Endodermal cell (in vitro differentiated cells): ENCODE data around the gene AUTS2. TPM values are rescaled to one million over a fixed set of nuclear protein-coding genes. Genes with fewer than 3 reads are reported as not detected.

Experiments
- DNase-seq: peaks from one replicate; pipeline ENCODE4 v3.0.0-alpha.2; 2017
- H3K27ac ChIP-seq: 2 replicates; pipeline ENCODE4 v1.5.1; 2013; ENCODE audit warnings: mild to moderate bottlenecking, low read depth, low read length, moderate library complexity
- H3K27me3 ChIP-seq: 2 replicates; pipeline ENCODE4 v1.6.1; 2013; ENCODE audit warnings: mild to moderate bottlenecking, low read length, moderate library complexity; ENCODE audit not compliant: insufficient read depth, control insufficient read depth, poor library complexity, severe bottlenecking
- H3K36me3 ChIP-seq: 2 replicates; pipeline ENCODE4 v1.7.0; 2013; ENCODE audit warnings: mild to moderate bottlenecking, low read length, moderate library complexity; ENCODE audit not compliant: control insufficient read depth, insufficient read depth
- H3K4me1 ChIP-seq: one replicate; pipeline ENCODE4 v1.7.0; 2013; ENCODE audit warnings: low read length; ENCODE audit not compliant: control insufficient read depth, insufficient read depth
- H3K4me3 ChIP-seq: 2 replicates; pipeline ENCODE4 v1.5.1; 2013; ENCODE audit warnings: mild to moderate bottlenecking, low read length, moderate library complexity
- H3K9ac ChIP-seq: 2 replicates; pipeline ENCODE4 v1.6.1; 2013; ENCODE audit warnings: mild to moderate bottlenecking, low read length, moderate library complexity; ENCODE audit not compliant: poor library complexity, severe bottlenecking; ENCODE audit errors: extremely low read depth
- H3K9me3 ChIP-seq: 2 replicates; pipeline ENCODE4 v1.6.1; 2013; ENCODE audit warnings: mild to moderate bottlenecking, low read length, moderate library complexity; ENCODE audit not compliant: control insufficient read depth
- H3K27ac Mint-ChIP-seq: 2 replicates; pipeline ENCODE4 v1.8.0; 2020; ENCODE audit warnings: mixed read lengths
- H3K27me3 Mint-ChIP-seq: 2 replicates; pipeline ENCODE4 v1.8.0; 2021; ENCODE audit warnings: mild to moderate bottlenecking, mixed read lengths; ENCODE audit not compliant: insufficient read depth
- H3K36me3 Mint-ChIP-seq: 2 replicates; pipeline ENCODE4 v1.8.0; 2020; ENCODE audit warnings: low read depth, mixed read lengths
- H3K4me1 Mint-ChIP-seq: 2 replicates; pipeline ENCODE4 v1.8.0; 2020; ENCODE audit warnings: mixed read lengths
- H3K4me3 Mint-ChIP-seq: 2 replicates; pipeline ENCODE4 v1.8.0; 2020; ENCODE audit warnings: mild to moderate bottlenecking, moderate library complexity, mixed read lengths
- H3K9me3 Mint-ChIP-seq: 2 replicates; pipeline ENCODE4 v1.8.0; 2020; ENCODE audit warnings: mild to moderate bottlenecking, mixed read lengths
- WGBS, 2 experiments: methylation state at CpG; one replicate each; pipeline versions ENCODE4 v1.1.5 to v1.1.7; 2013; ENCODE audit warnings: missing lambda C conversion rate in 2 of 2, mixed read lengths in 1 of 2; ENCODE audit not compliant: insufficient coverage in 1 of 2, insufficient read length in 1 of 2; 5-methylcytosine and 5-hydroxymethylcytosine counted together
- total RNA-seq, 2 donors: library from RNA; stranded (reverse); fragmentation: NEBNext Ultra II Directional in 1 of 2; extraction: Animal tissue kit (Norgen Biotek cat#: 25700) in 1 of 2; gene quantifications; 2 replicates in 1 of 2; 3 replicates in 1 of 2; pipeline ENCODE4 v1.2.1, GENCODE V29; 2021
- TF ChIP-seq, protein P1 (sequence below): fragments of 200-600 bp; sonication (generic); conservative IDR thresholded peaks from 2 replicates; pipeline ENCODE4 v1.5.0; 2021; ENCODE audit warnings: antibody characterized with exemption, mild to moderate bottlenecking

AUTS2 gene
- total RNA-seq, 2 donors from 2014 or later: 76.8 to 106 TPM

DNA sequence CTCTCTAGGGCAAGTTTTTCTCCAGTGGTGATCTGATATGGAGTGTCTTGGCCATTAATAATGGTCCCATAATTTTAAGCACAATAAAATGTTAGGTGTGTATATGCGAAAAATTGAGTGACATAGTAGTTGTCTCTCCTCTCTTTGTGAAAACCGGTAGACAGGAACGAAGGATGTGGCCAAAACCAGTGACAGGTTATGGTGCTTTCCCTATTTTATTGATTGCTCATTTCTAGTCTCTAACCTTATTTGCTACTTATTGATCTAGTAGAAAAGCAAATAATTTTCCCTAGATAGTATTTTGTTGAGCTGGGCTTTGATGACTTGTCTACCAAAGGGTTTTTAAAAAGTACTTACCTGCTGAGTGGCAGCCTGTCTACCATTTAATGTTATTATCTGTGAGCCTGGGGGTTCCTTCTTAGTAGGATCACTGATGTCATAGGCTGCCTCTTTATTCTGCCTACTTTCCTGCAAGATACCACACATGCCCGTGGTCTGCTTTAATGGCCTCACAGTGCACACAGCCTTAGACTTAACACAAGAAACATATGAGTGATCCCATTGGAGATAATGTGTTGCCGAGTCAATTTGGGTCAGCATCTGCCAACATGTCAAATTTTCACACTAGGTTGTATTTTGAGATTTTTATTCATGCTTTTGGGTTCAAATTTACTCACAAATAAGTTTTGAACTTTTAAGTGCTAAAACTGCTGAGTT, 100.0 kb downstream of the AUTS2 start:
- DNase-seq: no peak
- TF ChIP-seq, protein P1, sequence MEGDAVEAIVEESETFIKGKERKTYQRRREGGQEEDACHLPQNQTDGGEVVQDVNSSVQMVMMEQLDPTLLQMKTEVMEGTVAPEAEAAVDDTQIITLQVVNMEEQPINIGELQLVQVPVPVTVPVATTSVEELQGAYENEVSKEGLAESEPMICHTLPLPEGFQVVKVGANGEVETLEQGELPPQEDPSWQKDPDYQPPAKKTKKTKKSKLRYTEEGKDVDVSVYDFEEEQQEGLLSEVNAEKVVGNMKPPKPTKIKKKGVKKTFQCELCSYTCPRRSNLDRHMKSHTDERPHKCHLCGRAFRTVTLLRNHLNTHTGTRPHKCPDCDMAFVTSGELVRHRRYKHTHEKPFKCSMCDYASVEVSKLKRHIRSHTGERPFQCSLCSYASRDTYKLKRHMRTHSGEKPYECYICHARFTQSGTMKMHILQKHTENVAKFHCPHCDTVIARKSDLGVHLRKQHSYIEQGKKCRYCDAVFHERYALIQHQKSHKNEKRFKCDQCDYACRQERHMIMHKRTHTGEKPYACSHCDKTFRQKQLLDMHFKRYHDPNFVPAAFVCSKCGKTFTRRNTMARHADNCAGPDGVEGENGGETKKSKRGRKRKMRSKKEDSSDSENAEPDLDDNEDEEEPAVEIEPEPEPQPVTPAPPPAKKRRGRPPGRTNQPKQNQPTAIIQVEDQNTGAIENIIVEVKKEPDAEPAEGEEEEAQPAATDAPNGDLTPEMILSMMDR: no peak
- Mint-ChIP-seq H3K4me3 (no peak overlapping the region), H3K36me3 (no peaks in the 10 kb centered on the region), H3K9me3 (no peaks in the 10 kb centered on the region), H3K4me1 (peaks cover 66% of the 10 kb centered on the region), H3K27ac (no peak overlapping the region), H3K27me3 (no peaks in the 10 kb centered on the region)
- Histone ChIP-seq H3K9ac (no peak overlapping the region), H3K9me3 (no peaks in the 10 kb centered on the region), H3K36me3 (no peaks in the 10 kb centered on the region), H3K27me3 (no peaks in the 10 kb centered on the region), H3K27ac (no peak overlapping the region), H3K4me1 (peaks cover 38% of the 10 kb centered on the region), H3K4me3 (peak overlapping the region; percentile 31)
- WGBS, 2 experiments: 88 to 100% methylated on average over 1 to 5 of the region's 5 CpGs

DNA sequence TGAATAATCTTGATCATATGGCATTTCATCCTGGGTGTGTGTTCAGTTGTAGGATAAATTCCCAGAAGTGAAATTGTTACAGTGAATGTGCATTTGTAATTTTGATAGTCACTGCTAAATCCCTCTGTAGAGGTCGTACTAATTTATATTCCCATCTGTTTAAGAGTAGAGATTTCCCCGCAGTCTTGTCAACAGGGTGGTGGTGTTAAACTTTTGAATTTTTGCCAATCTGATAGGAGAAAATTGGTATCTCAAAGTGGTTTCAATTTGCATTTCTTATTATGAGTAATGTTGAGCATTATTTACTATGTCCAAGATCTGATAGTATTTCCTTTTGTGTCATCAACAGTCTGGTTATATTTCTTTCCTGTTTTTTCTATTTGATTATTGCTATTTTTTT, 101.7 kb downstream of the AUTS2 start:
- H3K4me3 Mint-ChIP-seq: no peak overlapping the region
- Histone ChIP-seq H3K4me3 (no peak overlapping the region), H3K27me3 (no peaks in the 10 kb centered on the region), H3K36me3 (no peaks in the 10 kb centered on the region), H3K4me1 (peaks cover 38% of the 10 kb centered on the region), H3K9me3 (no peaks in the 10 kb centered on the region), H3K9ac (no peak overlapping the region), H3K27ac (no peak overlapping the region)
- no peaks in the 10 kb centered on the region for H3K9me3 Mint-ChIP-seq
- H3K4me1 Mint-ChIP-seq: peaks cover 73% of the 10 kb centered on the region
- WGBS, 2 experiments: 93% methylated on average over 2 of the region's 2 CpGs; no CpG with 5 or more reads in 1 of the 2 experiments
- H3K27ac Mint-ChIP-seq: no peak overlapping the region
- DNase-seq: no peak
- no peaks in the 10 kb centered on the region for H3K36me3 Mint-ChIP-seq
- TF ChIP-seq, protein P1: no peak
- H3K27me3 Mint-ChIP-seq: no peaks in the 10 kb centered on the region

DNA sequence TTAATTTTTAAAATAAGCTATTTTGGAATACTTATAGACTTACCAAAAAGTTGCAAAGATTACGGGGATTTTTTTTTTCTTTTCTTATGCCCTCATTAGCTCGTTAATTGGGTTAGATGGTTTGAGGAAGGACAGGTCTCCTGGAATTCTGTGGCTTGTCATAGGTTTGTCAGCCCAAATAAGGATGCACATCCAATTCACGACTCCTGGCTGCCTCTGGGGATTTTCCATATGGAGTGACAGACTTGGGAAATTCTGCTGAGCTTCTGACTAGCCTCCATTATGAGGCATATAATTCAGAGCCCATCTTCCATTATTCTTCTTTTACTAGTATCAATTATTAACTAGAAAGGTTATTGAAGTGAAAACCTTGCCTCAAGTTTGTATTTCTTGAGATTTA, 102.1 kb downstream of the AUTS2 start:
- Mint-ChIP-seq H3K9me3 (no peaks in the 10 kb centered on the region), H3K4me3 (no peak overlapping the region), H3K27ac (no peak overlapping the region), H3K36me3 (no peaks in the 10 kb centered on the region), H3K27me3 (no peaks in the 10 kb centered on the region), H3K4me1 (peaks cover 77% of the 10 kb centered on the region)
- DNase-seq: no peak
- no peaks in the 10 kb centered on the region for H3K36me3 ChIP-seq
- WGBS, 2 experiments: 88 to 100% methylated on average over 1 to 3 of the region's 3 CpGs
- TF ChIP-seq, protein P1: no peak
- peaks cover 38% of the 10 kb centered on the region for H3K4me1 ChIP-seq
- no peak overlapping the region for H3K27ac ChIP-seq
- H3K27me3 ChIP-seq: no peaks in the 10 kb centered on the region
- no peaks in the 10 kb centered on the region for H3K9me3 ChIP-seq
- no peak overlapping the region for H3K4me3 ChIP-seq
- no peak overlapping the region for H3K9ac ChIP-seq
